Stimulated activated CD4-positive, alpha-beta T cell treated with anti-CD3 and anti-CD28 coated beads, Interleukin-4, amount 100 ng/mL, for 24 hours (primary cell): ENCODE data around the gene SERPINA1.
"Not testable (repeated sequence)": the region's sequence is repeated elsewhere in the genome, so short reads cannot be mapped to it uniquely, and the experiment has no call there.

ENCODE experiments used
- DNase-seq: peaks from one replicate; pipeline ENCODE4 v3.0.0-alpha.2; 2020

The SERPINA1 gene

GRCh38 chr14:94388384-94389103 is at the start of gene SERPINA1:
TSS of gene SERPINA1 (minus strand) at chr14:94388602. CDS start at chr14:94383237, 5,365 bp downstream.
- DNase-seq: no peak

GRCh38 chr14:94428610-94429009 is 40.2 kb upstream of the SERPINA1 start:
- no peak for DNase-seq

GRCh38 chr14:94427016-94427613 is 38.7 kb upstream of the SERPINA1 start:
- no peak for DNase-seq

GRCh38 chr14:94426526-94426925 is 38.1 kb upstream of the SERPINA1 start:
- no peak for DNase-seq

GRCh38 chr14:94424371-94424770 is 36.0 kb upstream of the SERPINA1 start:
- DNase-seq: no peak

GRCh38 chr14:94423453-94424056 is 35.2 kb upstream of the SERPINA1 start:
- DNase-seq: peak; percentile 43

- no peak for DNase-seq
Observed at GRCh38 chr14:94421316-94421715, 32.9 kb upstream of the SERPINA1 start.

- not testable (repeated sequence) for DNase-seq
Observed at GRCh38 chr14:94417497-94418205, 29.2 kb upstream of the SERPINA1 start.

GRCh38 chr14:94412671-94413638 is 24.6 kb upstream of the SERPINA1 start:
- no peak for DNase-seq

- no peak for DNase-seq
Observed at GRCh38 chr14:94411638-94412037, 23.2 kb upstream of the SERPINA1 start.

- DNase-seq: not testable (repeated sequence)
Observed at GRCh38 chr14:94409430-94409829, 21.0 kb upstream of the SERPINA1 start.

- DNase-seq: no peak
Observed at GRCh38 chr14:94408546-94409095, 20.2 kb upstream of the SERPINA1 start.

- no peak for DNase-seq
Observed at GRCh38 chr14:94407906-94408305, 19.5 kb upstream of the SERPINA1 start.

GRCh38 chr14:94406910-94407309 is 18.5 kb upstream of the SERPINA1 start:
- no peak for DNase-seq

GRCh38 chr14:94405486-94405885 is 17.1 kb upstream of the SERPINA1 start:
- DNase-seq: no peak

GRCh38 chr14:94404561-94404960 is 16.2 kb upstream of the SERPINA1 start:
- DNase-seq: no peak

- no peak for DNase-seq
Observed at GRCh38 chr14:94403312-94403932, 15.0 kb upstream of the SERPINA1 start.

GRCh38 chr14:94401083-94401482 is 12.7 kb upstream of the SERPINA1 start:
- DNase-seq: no peak

GRCh38 chr14:94400422-94400841 is 12.0 kb upstream of the SERPINA1 start:
- DNase-seq: no peak

GRCh38 chr14:94398536-94398935 is 10.1 kb upstream of the SERPINA1 start:
- no peak for DNase-seq

GRCh38 chr14:94398182-94398479 is 9.7 kb upstream of the SERPINA1 start:
- no peak for DNase-seq
